GM18502 (cell line): Measurements from ENCODE around the gene AS3MT.
"Not testable (repeated sequence)": the region's sequence is repeated elsewhere in the genome, so short reads cannot be mapped to it uniquely, and the experiment has no call there.

Experiments used
- ATAC-seq: cut with Tn5 transposase; IDR thresholded peaks from one replicate; pipeline ENCODE4 v1.9.1; 2021; ENCODE audit warnings: mild to moderate bottlenecking; ENCODE audit not compliant: unreplicated experiment, poor library complexity

Gene AS3MT

DNA sequence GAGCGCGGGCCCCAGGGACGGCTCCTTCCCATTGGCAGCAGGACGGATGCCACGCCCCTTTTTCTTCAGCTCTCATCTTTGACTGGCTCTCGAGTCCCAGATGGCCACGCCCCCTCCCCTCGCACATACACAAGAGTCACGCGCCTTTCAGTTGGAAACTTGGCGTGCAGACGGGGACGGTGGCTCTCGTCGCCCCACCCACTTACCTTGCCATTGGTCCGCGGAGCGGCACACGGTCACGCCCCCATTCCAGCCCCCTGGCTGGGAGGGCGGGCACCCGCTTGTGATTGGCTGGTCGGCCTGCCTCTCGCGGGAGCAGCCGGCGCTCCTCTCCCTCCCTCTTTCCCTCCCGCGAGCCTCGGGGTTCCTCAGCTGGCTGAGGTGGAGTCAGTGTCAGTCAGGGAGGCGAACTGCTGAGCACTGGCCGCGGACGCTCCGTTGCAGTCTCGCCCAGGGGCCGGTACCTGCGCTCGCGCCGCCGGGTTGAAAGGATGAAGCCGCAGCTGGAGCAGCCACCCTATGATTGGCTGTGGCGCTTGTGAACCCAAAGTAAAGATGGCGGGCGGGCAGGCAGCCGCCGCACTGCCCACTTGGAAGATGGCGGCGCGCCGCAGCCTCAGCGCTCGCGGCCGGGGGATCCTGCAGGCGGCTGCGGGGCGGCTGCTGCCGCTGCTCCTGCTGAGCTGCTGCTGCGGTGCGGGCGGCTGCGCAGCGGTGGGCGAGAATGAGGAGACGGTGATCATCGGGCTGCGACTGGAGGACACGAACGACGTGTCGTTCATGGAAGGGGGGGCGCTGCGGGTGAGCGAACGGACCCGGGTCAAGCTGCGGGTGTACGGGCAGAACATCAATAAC is 48.9 kb downstream of the AS3MT start, which contains the start of gene CNNM2:
CNNM2 (plus strand) TSS at position 333 of the 855 bp plus-strand sequence; CDS start at position 520, 187 bp downstream.
- peak; percentile 89 for ATAC-seq

GRCh38 chr10:102918817-102919245 is 49.6 kb downstream of the AS3MT start:
- ATAC-seq = peak; percentile 2

DNA sequence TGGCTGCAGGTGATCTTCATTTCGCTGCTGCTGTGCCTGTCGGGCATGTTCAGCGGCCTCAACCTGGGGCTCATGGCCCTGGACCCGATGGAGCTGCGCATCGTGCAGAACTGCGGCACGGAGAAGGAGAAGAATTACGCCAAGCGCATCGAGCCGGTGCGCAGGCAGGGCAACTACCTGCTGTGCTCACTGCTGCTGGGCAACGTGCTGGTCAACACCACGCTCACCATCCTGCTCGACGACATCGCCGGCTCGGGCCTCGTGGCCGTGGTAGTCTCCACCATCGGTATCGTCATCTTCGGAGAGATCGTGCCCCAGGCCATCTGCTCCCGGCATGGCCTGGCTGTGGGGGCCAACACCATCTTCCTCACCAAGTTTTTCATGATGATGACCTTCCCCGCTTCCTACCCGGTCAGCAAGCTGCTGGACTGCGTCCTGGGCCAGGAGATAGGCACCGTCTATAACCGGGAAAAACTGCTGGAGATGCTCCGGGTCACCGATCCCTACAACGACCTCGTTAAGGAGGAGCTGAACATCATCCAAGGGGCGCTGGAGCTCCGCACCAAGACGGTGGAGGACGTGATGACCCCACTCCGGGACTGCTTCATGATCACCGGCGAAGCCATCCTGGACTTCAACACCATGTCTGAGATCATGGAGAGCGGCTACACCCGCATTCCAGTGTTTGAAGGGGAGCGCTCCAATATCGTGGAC is 50.1 kb downstream of the AS3MT start:
- ATAC-seq = no peak

GRCh38 chr10:102919992-102920739 is 50.9 kb downstream of the AS3MT start:
- no peak for ATAC-seq

- ATAC-seq = no peak
Measured at GRCh38 chr10:102923601-102924000, 54.3 kb downstream of the AS3MT start.

- no peak for ATAC-seq
Measured at GRCh38 chr10:102926842-102927241, 57.6 kb downstream of the AS3MT start.

DNA sequence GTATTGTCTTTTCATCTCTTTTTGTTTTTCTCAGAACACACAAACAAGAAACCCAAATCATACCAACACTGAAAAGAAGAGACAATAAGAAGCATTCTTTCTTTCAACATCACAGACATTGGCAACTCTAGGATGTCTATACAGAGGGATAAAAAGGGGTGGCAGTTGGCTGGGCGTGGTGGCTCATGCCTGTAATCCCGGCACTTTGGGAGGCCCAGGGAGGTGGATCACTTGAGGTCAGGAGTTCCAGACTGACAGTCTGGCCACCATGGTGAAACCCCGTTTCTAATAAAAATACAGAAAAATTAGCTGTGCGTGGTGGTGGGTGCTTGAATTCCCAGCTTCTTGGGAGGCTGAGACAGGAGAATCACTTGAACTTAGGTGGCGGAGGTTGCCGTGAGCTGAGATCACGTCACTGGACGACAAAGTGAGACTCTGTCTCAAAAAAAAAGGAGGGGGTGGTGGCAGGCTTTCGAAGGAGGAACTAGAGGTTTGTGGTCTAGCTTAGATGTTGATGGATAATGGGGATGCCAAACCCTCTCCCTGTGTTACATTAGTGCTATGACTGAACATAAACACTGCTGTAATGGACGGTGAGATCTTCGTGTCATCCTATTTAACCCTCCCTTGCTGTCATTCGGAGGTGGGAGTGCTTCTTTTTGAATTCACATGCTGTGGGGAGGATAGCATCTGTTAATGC is 58.2 kb downstream of the AS3MT start:
- no peak for ATAC-seq

DNA sequence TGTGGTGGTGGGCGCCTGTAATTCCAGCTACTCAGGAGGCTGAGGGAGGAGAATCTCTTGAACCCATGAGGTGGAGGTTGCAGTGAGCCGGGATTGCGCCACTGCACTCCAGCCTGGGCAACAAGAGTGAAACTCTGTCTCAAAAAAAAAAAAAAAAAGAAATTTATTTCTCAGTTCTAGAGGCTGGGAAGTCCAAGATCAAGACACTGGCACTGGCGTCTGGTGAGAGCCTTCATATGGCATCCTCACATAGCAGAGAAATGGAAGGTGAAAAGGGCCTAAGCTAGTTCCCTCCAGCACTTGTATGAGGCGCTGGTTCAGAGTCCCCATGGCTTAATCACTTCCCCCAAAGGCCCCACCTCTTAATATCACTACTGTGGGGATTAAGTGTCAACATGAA is 59.2 kb downstream of the AS3MT start:
- ATAC-seq = not testable (repeated sequence)

- no peak for ATAC-seq
Measured at GRCh38 chr10:102930720-102931119, 61.5 kb downstream of the AS3MT start.

DNA sequence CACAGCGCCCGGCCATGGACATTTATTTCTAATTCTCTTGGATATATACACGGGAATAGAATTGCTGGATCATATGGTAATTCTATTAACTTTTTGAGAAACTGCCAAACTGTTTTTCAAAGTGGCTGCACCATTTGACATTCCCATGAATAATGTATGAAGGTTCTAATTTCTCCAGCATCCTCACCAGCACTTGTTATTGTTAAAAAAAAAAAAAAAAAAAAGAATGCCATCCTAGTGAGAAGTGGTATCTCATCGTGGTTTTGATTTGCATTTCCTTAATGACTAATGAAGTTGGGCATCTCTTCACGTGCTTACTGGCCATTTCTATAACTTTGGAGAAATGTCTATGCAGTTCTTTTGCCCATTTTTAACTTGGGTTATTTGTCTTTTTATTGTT is 62.4 kb downstream of the AS3MT start:
- no peak for ATAC-seq

GRCh38 chr10:102935505-102935904 is 66.2 kb downstream of the AS3MT start:
- ATAC-seq = no peak

DNA sequence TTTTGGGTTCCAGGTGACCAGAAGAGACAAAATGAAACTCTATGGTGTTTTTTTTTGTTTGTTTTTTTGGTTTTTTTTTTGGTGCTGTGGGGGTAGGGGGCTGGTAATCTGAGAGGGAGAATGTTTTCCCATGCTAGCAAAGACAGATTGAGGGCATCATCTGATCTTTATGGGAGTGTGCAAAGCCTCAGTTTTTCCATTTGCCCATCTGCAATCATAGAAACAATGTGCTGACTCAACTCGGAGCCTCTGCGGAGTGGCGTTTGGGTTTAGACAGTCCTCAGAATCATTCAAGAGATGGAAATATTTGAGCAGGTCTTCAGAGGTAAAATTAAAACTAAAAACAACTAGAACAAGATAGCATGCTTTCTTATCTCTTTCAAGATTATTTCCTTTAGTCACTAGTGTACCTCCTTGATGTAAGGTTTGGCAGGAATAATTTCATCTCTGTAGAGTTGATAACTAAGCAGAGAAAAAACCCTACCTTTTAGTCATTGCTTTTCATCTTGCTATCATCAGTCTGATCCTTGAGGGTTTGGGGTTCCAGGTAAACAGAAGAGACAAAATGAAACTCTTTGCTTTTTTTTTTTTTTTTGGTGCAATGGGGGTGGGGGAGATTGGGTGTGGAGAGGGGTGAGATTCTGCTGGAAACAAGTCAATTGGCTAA is 66.8 kb downstream of the AS3MT start:
- ATAC-seq = no peak

DNA sequence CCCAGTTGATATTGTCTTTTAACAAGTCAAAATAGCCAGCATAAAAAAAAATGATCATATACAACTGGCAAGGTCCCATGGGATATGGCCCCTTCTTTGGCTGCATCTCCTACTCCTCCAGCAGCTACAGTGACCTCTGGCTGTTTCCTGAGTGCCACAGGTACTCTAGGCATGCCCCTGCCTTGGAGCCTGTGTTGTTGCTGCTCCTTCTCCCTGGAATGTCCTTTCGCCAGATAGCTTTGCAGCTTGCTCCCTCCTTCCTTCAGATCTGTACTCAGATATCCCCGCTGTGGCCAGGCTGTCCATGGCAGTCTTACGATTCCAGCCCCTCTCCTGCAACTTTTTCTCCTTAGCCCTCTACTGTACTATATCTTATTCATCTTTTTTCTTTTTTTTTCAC is 72.1 kb downstream of the AS3MT start:
- no peak for ATAC-seq

DNA sequence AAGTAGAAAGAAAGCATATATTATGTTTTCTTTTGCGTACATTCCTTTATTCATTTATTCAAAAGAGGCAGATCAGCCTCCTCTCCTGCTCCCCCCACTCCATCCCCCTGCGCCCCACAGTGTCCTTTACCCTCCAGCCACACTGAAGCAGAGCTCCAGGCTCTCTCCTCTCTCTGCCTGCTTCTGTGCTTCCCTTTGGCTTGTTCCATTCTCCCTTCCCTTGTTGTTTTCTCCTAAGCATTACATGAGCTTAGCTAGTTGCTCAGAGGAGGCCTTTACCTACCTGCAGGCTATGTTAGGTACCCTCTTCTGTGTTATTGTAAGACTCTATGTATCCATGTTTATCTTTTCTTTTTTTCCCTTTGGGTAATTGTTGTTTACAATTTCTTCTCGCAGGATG is 76.2 kb downstream of the AS3MT start:
- ATAC-seq = no peak

DNA sequence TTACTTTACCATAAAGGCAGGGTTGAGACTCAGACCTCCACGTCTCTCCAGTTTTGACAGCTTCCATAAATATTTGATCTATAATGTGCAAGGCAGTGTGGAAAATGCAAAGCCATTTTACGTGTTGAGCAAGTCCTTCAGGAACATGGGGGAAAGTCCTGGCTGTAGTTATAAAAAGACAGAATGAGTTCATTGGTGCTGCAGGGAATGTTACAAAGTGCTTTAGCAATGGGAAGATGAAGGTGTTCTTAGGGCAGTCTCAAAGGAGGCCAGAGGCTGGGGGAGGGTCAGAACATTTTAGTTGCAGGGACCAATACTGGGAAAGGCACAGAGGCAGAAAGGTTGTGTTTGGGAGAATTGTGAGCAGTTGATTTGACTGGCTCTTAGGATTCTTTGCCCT is 76.7 kb downstream of the AS3MT start:
- no peak for ATAC-seq

DNA sequence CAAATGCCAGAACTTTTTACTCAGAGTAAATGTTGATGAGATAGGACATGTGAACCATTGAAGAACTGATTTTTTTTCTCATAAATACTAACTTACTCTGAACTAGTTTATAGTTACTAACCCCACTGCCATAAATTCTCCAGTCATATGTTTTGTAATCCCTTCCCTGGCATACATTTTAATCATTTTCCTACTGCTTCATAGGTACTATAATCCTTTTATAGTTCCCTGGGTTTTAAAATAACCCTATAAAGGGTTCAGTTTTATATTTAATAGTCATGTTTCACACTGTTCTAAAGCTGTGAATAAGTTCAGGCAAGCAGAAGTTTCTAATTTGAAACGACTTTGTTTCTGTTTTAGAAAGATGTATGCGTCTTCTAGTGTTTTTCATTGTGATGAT is 77.7 kb downstream of the AS3MT start:
- ATAC-seq = no peak

DNA sequence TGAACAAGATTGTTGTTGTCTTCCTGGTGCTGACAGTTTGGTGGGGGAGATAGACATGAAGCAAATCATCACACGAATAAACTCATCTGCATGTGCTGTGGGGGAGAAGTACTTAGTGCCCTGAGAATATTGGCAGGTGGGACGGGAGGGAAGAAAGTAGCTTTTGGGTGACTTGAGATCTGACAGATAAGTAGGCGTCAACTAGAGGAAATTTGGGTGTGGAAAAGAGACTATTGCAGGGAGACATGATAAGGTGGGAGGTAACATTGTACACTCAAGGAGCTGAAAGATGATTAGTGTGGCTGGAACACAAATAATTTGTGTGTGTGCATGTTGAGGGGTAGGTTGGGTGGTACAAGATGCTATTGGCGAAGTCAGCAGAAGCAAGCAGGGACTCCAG is 78.9 kb downstream of the AS3MT start:
- no peak for ATAC-seq

- no peak for ATAC-seq
Measured at GRCh38 chr10:102948786-102949185, 79.5 kb downstream of the AS3MT start.

GRCh38 chr10:102949916-102950315 is 80.6 kb downstream of the AS3MT start:
- ATAC-seq = no peak

- ATAC-seq = no peak
Measured at GRCh38 chr10:102951316-102951715, 82.0 kb downstream of the AS3MT start.
